Choroid plexus epithelial cell (primary cell): ENCODE results near the gene OTOP1.
"Not testable (repeated sequence)": the region's sequence is repeated elsewhere in the genome, so short reads cannot be mapped to it uniquely, and the experiment has no call there.

Experiments
- DNase-seq: peaks from one replicate; pipeline ENCODE4 v3.0.0-alpha.2; 2010; ENCODE audit warnings: low read depth
- H3K4me3 ChIP-seq: 2 replicates; pipeline ENCODE4 v1.5.1; 2011; ENCODE audit warnings: low read depth, mild to moderate bottlenecking, control low read depth, low read length, moderate library complexity
- CTCF ChIP-seq: conservative IDR thresholded peaks from 2 replicates; pipeline ENCODE4 v1.5.1; 2011; ENCODE audit warnings: low read depth, mild to moderate bottlenecking, control low read depth, inconsistent platforms, low read length, moderate library complexity

Gene OTOP1

GRCh38 chr4:4182835-4183568 lies 43.7 kb downstream of the OTOP1 start:
- DNase-seq, result peak; percentile 26
- TF ChIP-seq CTCF, result peak; percentile 75
- no peak overlapping the region for H3K4me3 ChIP-seq

GRCh38 chr4:4170596-4171150 lies 56.1 kb downstream of the OTOP1 start:
- no peak for DNase-seq
- no peak for TF ChIP-seq CTCF
- no peak overlapping the region for H3K4me3 ChIP-seq

- DNase-seq, result not testable (repeated sequence)
Measured at GRCh38 chr4:4167981-4168780, 58.5 kb downstream of the OTOP1 start.

DNA sequence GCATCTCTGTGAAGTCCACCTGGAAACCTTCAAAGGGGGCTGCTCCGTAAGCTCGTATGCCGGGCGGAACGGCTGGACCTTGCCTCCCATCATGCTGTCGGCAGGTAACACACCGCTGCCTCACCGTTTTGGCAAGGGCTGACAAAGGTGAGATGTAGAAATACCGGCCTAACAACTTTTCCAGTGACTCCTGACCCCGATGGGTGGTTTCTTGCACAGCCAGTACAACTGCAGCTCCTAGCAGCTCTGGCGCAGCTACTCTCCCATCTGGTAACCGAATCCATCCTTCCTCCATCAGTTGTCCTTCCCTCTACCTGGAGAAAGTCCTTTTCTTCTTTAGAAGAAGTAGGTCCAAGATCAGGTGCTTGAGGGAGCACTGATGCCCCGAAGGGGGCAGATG lies 59.7 kb downstream of the OTOP1 start:
- not testable (repeated sequence) for H3K4me3 ChIP-seq, DNase-seq

More at GRCh38 chr4:4167981-4168780, 58.5 kb downstream of the OTOP1 start:
- not testable (repeated sequence) for H3K4me3 ChIP-seq

DNA sequence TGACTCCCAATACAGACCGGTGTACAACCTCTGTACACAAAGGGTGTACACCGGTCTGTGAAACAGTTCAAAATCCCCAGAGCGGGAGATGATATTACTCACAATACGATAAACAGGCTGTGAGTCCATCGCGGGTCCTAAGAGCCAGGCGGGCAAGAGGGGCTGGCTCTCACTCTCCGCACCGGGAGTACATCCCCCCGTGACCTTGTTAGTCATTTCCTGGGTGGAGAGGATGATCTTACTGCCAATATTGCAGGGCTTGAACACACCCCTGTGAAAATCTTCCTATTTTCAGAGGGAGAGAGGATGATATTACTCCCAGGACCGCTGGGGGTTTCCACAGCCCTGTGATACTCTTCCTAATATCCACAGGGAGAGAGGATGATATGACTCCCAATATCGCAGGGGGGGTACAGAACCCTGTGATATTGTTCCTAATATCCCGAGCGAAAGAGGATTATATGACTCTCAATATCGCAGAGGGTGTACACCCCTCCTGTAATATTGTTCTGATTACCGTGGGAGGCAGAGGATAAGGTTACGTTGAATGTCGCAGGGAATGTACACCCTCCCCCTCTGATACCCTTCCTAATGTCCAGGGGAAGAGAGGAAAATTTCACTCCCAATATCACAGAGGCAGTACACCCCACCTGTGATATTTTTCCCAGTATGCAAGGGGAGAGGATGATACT lies 60.9 kb downstream of the OTOP1 start:
- H3K4me3 ChIP-seq, DNase-seq: not testable (repeated sequence)

GRCh38 chr4:4164532-4165173 lies 62.1 kb downstream of the OTOP1 start:
- H3K4me3 ChIP-seq, DNase-seq: not testable (repeated sequence)

GRCh38 chr4:4162186-4162585 lies 64.5 kb downstream of the OTOP1 start:
- not testable (repeated sequence) for H3K4me3 ChIP-seq, DNase-seq

GRCh38 chr4:4160956-4161665 lies 65.6 kb downstream of the OTOP1 start:
- DNase-seq, result not testable (repeated sequence)

GRCh38 chr4:4145622-4146021 lies 81.1 kb downstream of the OTOP1 start:
- peak; percentile 48 for TF ChIP-seq CTCF
- H3K4me3 ChIP-seq, result not testable (repeated sequence)
- peak; percentile 27 for DNase-seq

More at GRCh38 chr4:4160956-4161665, 65.6 kb downstream of the OTOP1 start:
- not testable (repeated sequence) for H3K4me3 ChIP-seq

- not testable (repeated sequence) for DNase-seq, H3K4me3 ChIP-seq
Measured at GRCh38 chr4:4143376-4143775, 83.4 kb downstream of the OTOP1 start.

DNA sequence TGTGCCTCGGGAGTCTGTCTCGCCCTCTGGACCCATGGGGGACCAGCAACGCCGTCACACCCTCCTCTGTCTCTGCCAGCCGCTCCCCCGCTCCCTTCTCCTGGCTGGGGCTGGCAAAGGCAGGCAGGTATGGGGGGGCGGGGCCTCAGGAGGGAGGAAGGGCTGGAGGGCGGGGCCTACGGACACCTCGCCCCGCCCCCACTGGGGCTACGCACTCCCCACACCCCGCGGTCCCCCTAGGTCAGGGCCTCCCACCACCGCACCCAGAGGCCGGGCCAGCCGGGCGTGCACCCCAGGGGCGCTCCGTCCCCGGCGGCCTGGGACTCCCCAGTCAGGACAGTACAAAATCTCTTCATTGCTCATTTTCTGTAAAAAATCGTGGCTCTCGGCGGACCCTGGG lies 84.0 kb downstream of the OTOP1 start:
- H3K4me3 ChIP-seq, DNase-seq: not testable (repeated sequence)

DNA sequence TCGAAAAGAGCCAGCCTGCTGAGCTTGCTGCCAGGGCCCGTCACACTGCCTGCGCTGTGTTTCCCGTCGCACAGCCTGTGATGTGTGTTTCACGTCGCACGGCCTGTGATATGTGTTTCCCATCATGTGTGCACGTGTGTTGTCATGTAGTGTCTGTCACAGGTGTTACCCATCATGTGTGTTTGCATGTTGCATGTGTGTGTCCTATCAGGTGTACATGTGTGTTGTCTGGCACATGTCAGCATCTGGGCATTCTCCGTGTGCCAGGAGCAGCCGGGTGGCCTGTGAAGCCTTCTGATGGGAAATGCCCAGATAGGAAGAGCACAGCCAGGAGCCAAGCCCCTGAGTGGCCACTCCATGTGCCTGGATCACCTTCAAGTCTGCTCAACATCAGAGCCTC lies 85.5 kb downstream of the OTOP1 start:
- DNase-seq, H3K4me3 ChIP-seq: not testable (repeated sequence)
